ENCODE data around the gene UTP14C.
"Not testable (repeated sequence)": the region's sequence is repeated elsewhere in the genome, so short reads cannot be mapped to it uniquely, and the experiment has no call there.

UTP14C gene

GRCh38 chr13:51981355-51981754, 43.1 kb upstream of the UTP14C start:
- H3K4me3 ChIP-seq (ENCODE audit: control insufficient read depth, low read depth, low read length): no peak overlapping the region
- DNase-seq (ENCODE audit: low read depth): no peak
- no peak for TF ChIP-seq CTCF (IDR thresholded peaks at IDR 0.05; ENCODE audit: control insufficient read depth, insufficient read depth, low read depth, low read length, missing control alignments)

- H3K4me3 ChIP-seq (ENCODE audit: control insufficient read depth, low read depth, low read length); DNase-seq (ENCODE audit: low read depth): not testable (repeated sequence)
Observed at GRCh38 chr13:51983292-51983691, 41.2 kb upstream of the UTP14C start.

GRCh38 chr13:51984904-51985303, 39.6 kb upstream of the UTP14C start:
- not testable (repeated sequence) for H3K4me3 ChIP-seq (ENCODE audit: control insufficient read depth, low read depth, low read length); DNase-seq (ENCODE audit: low read depth)

GRCh38 chr13:51988988-51989618, 35.4 kb upstream of the UTP14C start:
- DNase-seq (ENCODE audit: low read depth): no peak

GRCh38 chr13:51993713-51994112, 30.8 kb upstream of the UTP14C start:
- DNase-seq (ENCODE audit: low read depth): no peak
- no peak for TF ChIP-seq CTCF (IDR thresholded peaks at IDR 0.05; ENCODE audit: control insufficient read depth, insufficient read depth, low read depth, low read length, missing control alignments)
- no peak overlapping the region for H3K4me3 ChIP-seq (ENCODE audit: control insufficient read depth, low read depth, low read length)

More at GRCh38 chr13:51988988-51989618, 35.4 kb upstream of the UTP14C start:
- no peak for TF ChIP-seq CTCF (IDR thresholded peaks at IDR 0.05; ENCODE audit: control insufficient read depth, insufficient read depth, low read depth, low read length, missing control alignments)
- no peak overlapping the region for H3K4me3 ChIP-seq (ENCODE audit: control insufficient read depth, low read depth, low read length)

- peak; percentile 7 for DNase-seq (ENCODE audit: low read depth)
- no peak overlapping the region for H3K4me3 ChIP-seq (ENCODE audit: control insufficient read depth, low read depth, low read length)
- no peak for TF ChIP-seq CTCF (IDR thresholded peaks at IDR 0.05; ENCODE audit: control insufficient read depth, insufficient read depth, low read depth, low read length, missing control alignments)
Observed at GRCh38 chr13:51995677-51996551, 28.6 kb upstream of the UTP14C start.

- H3K4me3 ChIP-seq (ENCODE audit: control insufficient read depth, low read depth, low read length): no peak overlapping the region
- no peak for DNase-seq (ENCODE audit: low read depth)
- no peak for TF ChIP-seq CTCF (IDR thresholded peaks at IDR 0.05; ENCODE audit: control insufficient read depth, insufficient read depth, low read depth, low read length, missing control alignments)
Observed at GRCh38 chr13:51996641-51997040, 27.9 kb upstream of the UTP14C start.
